K562 (cell line): Measurements from ENCODE around the gene SIGLEC6. TPM values are rescaled to one million over a fixed set of nuclear protein-coding genes. Genes with fewer than 3 reads are reported as not detected.

Experiments used
- CBX5 ChIP-seq: IDR thresholded peaks from 2 replicates; pipeline ENCODE4 v1.6.1; 2014; ENCODE audit warnings: low read depth, borderline replicate concordance
- CREBBP ChIP-seq: IDR thresholded peaks from one replicate; pipeline ENCODE4 v1.6.1; 2012; ENCODE audit warnings: low read depth, mild to moderate bottlenecking, control low read depth, inconsistent platforms, low read length
- KAT7 ChIP-seq: sonication (generic); formaldehyde crosslinking; IDR thresholded peaks from 2 replicates; pipeline ENCODE4 v1.8.0; 2022; ENCODE audit warnings: missing genetic modification reagents, mild to moderate bottlenecking, borderline replicate concordance
- KLF1 ChIP-seq: fragments of 450-650 bp; IDR thresholded peaks from 2 replicates; pipeline ENCODE4 v1.6.1; 2016; ENCODE audit warnings: missing genetic modification characterization, missing compliant biosample characterization
- MEIS2 ChIP-seq: fragments of 450-650 bp; IDR thresholded peaks from 2 replicates; pipeline ENCODE4 v1.6.1; 2014; ENCODE audit warnings: mild to moderate bottlenecking; ENCODE audit not compliant: partially characterized antibody
- NFYB ChIP-seq: IDR thresholded peaks from 2 replicates; pipeline ENCODE4 v1.6.1; 2011; ENCODE audit warnings: mild to moderate bottlenecking, moderate library complexity; ENCODE audit not compliant: insufficient read length; ENCODE audit errors: extremely low read depth
- NR0B1 ChIP-seq: fragments of 450-650 bp; IDR thresholded peaks from one replicate; pipeline ENCODE4 v1.6.1; 2018; ENCODE audit warnings: mild to moderate bottlenecking, moderate library complexity; ENCODE audit not compliant: partially characterized antibody
- PHB2 ChIP-seq: fragments of 450-650 bp; IDR thresholded peaks from 2 replicates; pipeline ENCODE4 v1.6.1; 2017; ENCODE audit warnings: low read depth
- PTTG1 ChIP-seq: fragments of 450-650 bp; IDR thresholded peaks from 2 replicates; pipeline ENCODE4 v1.6.1; 2016; ENCODE audit warnings: low read depth, mild to moderate bottlenecking, missing genetic modification characterization, missing compliant biosample characterization
- RAD51 ChIP-seq: fragments of 450-650 bp; IDR thresholded peaks from 2 replicates; pipeline ENCODE4 v1.7.1; 2016; ENCODE audit warnings: low read depth, mild to moderate bottlenecking, borderline replicate concordance
- SETDB1 ChIP-seq: IDR thresholded peaks from one replicate; pipeline ENCODE4 v1.6.1; 2012; ENCODE audit warnings: low read length, control low read depth, inconsistent platforms
- SIN3B ChIP-seq: fragments of 450-650 bp; IDR thresholded peaks from 2 replicates; pipeline ENCODE4 v1.6.1; 2017; ENCODE audit warnings: low read depth, mild to moderate bottlenecking, moderate library complexity
- SNRNP70 ChIP-seq: fragments of 200-400 bp; formaldehyde crosslinking; optimal IDR thresholded peaks from 2 replicates; pipeline ENCODE3; 2017; ENCODE audit warnings: low read depth, low read length
- SUPT5H ChIP-seq: fragments of 450-650 bp; IDR thresholded peaks from 2 replicates; pipeline ENCODE4 v1.6.1; 2016
- TARDBP ChIP-seq: fragments of 450-650 bp; IDR thresholded peaks from 2 replicates; pipeline ENCODE4 v1.6.1; 2016
- TCF7 ChIP-seq: sonication (generic); IDR thresholded peaks from 2 replicates; pipeline ENCODE4 v1.6.1; 2016; ENCODE audit warnings: antibody characterized with exemption, borderline replicate concordance
- TSHZ1 ChIP-seq: fragments of 250-450 bp; sonication (Bioruptor Pico); IDR thresholded peaks from 2 replicates; pipeline ENCODE4 v1.4.0; 2020; ENCODE audit warnings: mild to moderate bottlenecking, moderate library complexity
- XRCC4 ChIP-seq: IDR thresholded peaks from one replicate; pipeline ENCODE4 v1.6.1; 2011; ENCODE audit not compliant: insufficient read depth, insufficient read length; ENCODE audit errors: extremely low read depth
- ZBTB2 ChIP-seq: fragments of 450-650 bp; IDR thresholded peaks from 2 replicates; pipeline ENCODE4 v1.6.1; 2016; ENCODE audit warnings: antibody characterized with exemption
- ZNF24 ChIP-seq: fragments of 450-650 bp; IDR thresholded peaks from 2 replicates; pipeline ENCODE4 v1.6.1; 2016
- ZNF592 ChIP-seq: fragments of 450-650 bp; IDR thresholded peaks from 2 replicates; pipeline ENCODE4 v1.6.1; 2017; ENCODE audit warnings: antibody characterized with exemption, mild to moderate bottlenecking
- polyA plus RNA-seq, 8 experiments: library from polyadenylated mRNA; depleted of rRNA in 4 of 8; stranded (reverse) in 5 of 8; unstranded in 3 of 8; fragments of >200 nt; fragmentation: Nextera tagmentation in 2 of 8; fragmentation: Illumina TruSeq in 1 of 8; extraction: Ambion mirVana in 2 of 8; extraction: Trizol in 1 of 8; gene quantifications; 2 replicates each; pipeline versions ENCODE4 v1.2.1 to v1.2.3, GENCODE V29; 2011 to 2014; ENCODE audit warnings: inconsistent platforms in 1 of 8, missing spikeins in 1 of 8
- total RNA-seq, 7 experiments: library from RNA; depleted of rRNA in 6 of 7; stranded (reverse); fragments of >200 nt in 6 of 7; fragmentation: Illumina TruSeq in 2 of 7; extraction: Trizol in 2 of 7; gene quantifications; 2 replicates each; pipeline versions ENCODE4 v1.2.1 to v1.2.3, GENCODE V29; 2011 to 2021; ENCODE audit warnings: low replicate concordance in 1 of 7

Gene SIGLEC6
- total and polyA plus RNA-seq, 9 of the 15 experiments (the other 6 are each of a cell fraction or from before 2014, with no cell fraction given), result 0.03 to 17.5 (median 0.71) TPM

GRCh38 chr19:51507640-51508058 is 23.8 kb downstream of the SIGLEC6 start (continued):
- TF ChIP-seq NFYB, result no peak
- TF ChIP-seq TARDBP, result no peak
- no peak; the same call in 1 of the 2 replicates for TF ChIP-seq ZNF24
- TF ChIP-seq XRCC4, result no peak
- no peak for TF ChIP-seq PHB2
- TF ChIP-seq TCF7, result no peak
- TF ChIP-seq ZNF592, result peak; percentile 67
- no peak for TF ChIP-seq SNRNP70
- TF ChIP-seq KAT7 (CRISPR knock-in tag), result no peak; the same call in 1 of the 2 replicates
- TF ChIP-seq RAD51, result no peak
- TF ChIP-seq CBX5, result no peak
- 0 out of 2 replicates have a peak, but pooled peaks have one; percentile 42 for TF ChIP-seq SUPT5H
- peak; percentile 33; the same call in 1 of the 2 replicates for TF ChIP-seq PTTG1 (tag)
- TF ChIP-seq MEIS2, result no peak
- TF ChIP-seq KLF1, result no peak
- TF ChIP-seq TSHZ1 (CRISPR knock-in tag), result no peak
- TF ChIP-seq SETDB1, result no peak
- no peak for TF ChIP-seq SIN3B
- no peak for TF ChIP-seq CREBBP
- TF ChIP-seq ZBTB2, result peak; percentile 42; the same call in 1 of the 2 replicates
- no peak for TF ChIP-seq NR0B1
